A549 (cell line): ENCODE measurements around the gene UBASH3B. TPM values are rescaled to one million over a fixed set of nuclear protein-coding genes. Genes with fewer than 3 reads are reported as not detected.
A peak's percentile ranks its signal among the peaks of the same experiment; 100 is the strongest.

Experiments
- ATAC-seq, 2 experiments: fragments of 200-7000 bp in 1 of 2; fragments of >200 bp in 1 of 2; cut with Nextera tagmentation in 1 of 2; cut with Tn5 transposase in 1 of 2; 3 replicates each; pipeline versions ENCODE4 v1.8.0 to v1.9.1; 2018 to 2020; ENCODE audit warnings: mild to moderate bottlenecking in 1 of 2, moderate library complexity in 1 of 2
- CTCF ChIA-PET: fragments of 300-600 bp; sonication (Branson Sonifier 250); formaldehyde crosslinking; extraction: SDS; loops from one replicate; lab custom pipeline; 2021; ENCODE audit warnings: antibody characterized with exemption, inconsistent platforms; lab: Yijun Ruan, JAX
- POLR2A ChIA-PET: fragments of 350-600 bp; formaldehyde crosslinking; extraction: SDS; loops from one replicate; lab custom pipeline; 2021; ENCODE audit warnings: antibody characterized with exemption, inconsistent platforms; lab: Yijun Ruan, JAX
- DNase-seq, 2 experiments: peaks; one replicate each; pipeline versions ENCODE4 v3.0.0 to v3.0.0-alpha.2; 2011 to 2016; ENCODE audit warnings: low read depth in 1 of 2, low spot score in 1 of 2
- FAIRE-seq: peaks from 2 replicates; lab custom pipeline; 2011; peaks lifted over from hg19 to GRCh38; lab: Jason Lieb, UNC
- H3K27ac ChIP-seq, 2 experiments: fragments of >200 bp; sonication (Bioruptor Twin); formaldehyde crosslinking; 3 replicates each; pipeline ENCODE4 v1.5.1; 2016 to 2017
- H3K4me1 ChIP-seq: fragments of >200 bp; sonication (Bioruptor Twin); formaldehyde crosslinking; 3 replicates; pipeline ENCODE4 v1.6.1; 2016
- H3K4me2 ChIP-seq: fragments of >200 bp; sonication (Bioruptor Twin); formaldehyde crosslinking; 3 replicates; pipeline ENCODE4 v1.6.1; 2016
- H3K4me3 ChIP-seq: fragments of >200 bp; sonication (Bioruptor Twin); formaldehyde crosslinking; 3 replicates; pipeline ENCODE4 v1.5.1; 2016
- H3K9me3 ChIP-seq: fragments of >200 bp; sonication (Bioruptor Twin); formaldehyde crosslinking; 3 replicates; pipeline ENCODE4 v1.6.1; 2016
- CBX2 ChIP-seq: fragments of 200-600 bp; sonication (generic); IDR thresholded peaks from 2 replicates; pipeline ENCODE4 v1.6.1; 2016; ENCODE audit warnings: low read depth, mild to moderate bottlenecking, borderline replicate concordance
- EP300 ChIP-seq, 2 experiments: fragments of >200 bp; sonication (Bioruptor Twin); formaldehyde crosslinking; IDR thresholded peaks; 2 replicates in 1 of 2; 3 replicates in 1 of 2; pipeline ENCODE4 v1.6.1; 2016 to 2017
- FOXS1 ChIP-seq: fragments of 250-450 bp; sonication (Bioruptor Pico); IDR thresholded peaks from 2 replicates; pipeline ENCODE4 v1.5.0; 2020; ENCODE audit warnings: mild to moderate bottlenecking, moderate library complexity
- GATA3 ChIP-seq: IDR thresholded peaks from 2 replicates; pipeline ENCODE4 v1.6.1; 2012; ENCODE audit warnings: borderline replicate concordance
- HEYL ChIP-seq: fragments of 250-450 bp; sonication (Bioruptor Pico); IDR thresholded peaks from 2 replicates; pipeline ENCODE4 v1.8.0; 2021; ENCODE audit warnings: mild to moderate bottlenecking, moderate library complexity
- HOXA7 ChIP-seq: fragments of 250-450 bp; sonication (Bioruptor Pico); IDR thresholded peaks from 2 replicates; pipeline ENCODE4 v1.5.0; 2020; ENCODE audit warnings: mild to moderate bottlenecking, moderate library complexity
- HOXB13 ChIP-seq: fragments of 250-450 bp; sonication (Bioruptor Pico); IDR thresholded peaks from 2 replicates; pipeline ENCODE4 v1.5.0; 2020; ENCODE audit warnings: low read depth, mild to moderate bottlenecking, moderate library complexity
- JUN ChIP-seq, 2 experiments: fragments of >200 bp; sonication (Bioruptor Twin); formaldehyde crosslinking; IDR thresholded peaks; 2 replicates in 1 of 2; 3 replicates in 1 of 2; pipeline ENCODE4 v1.6.1; 2016 to 2017
- KDM5A ChIP-seq: fragments of 200-600 bp; sonication (generic); IDR thresholded peaks from 2 replicates; pipeline ENCODE4 v1.6.1; 2016; ENCODE audit warnings: antibody characterized with exemption, mild to moderate bottlenecking
- MAZ ChIP-seq: fragments of 150-350 bp; IDR thresholded peaks from 2 replicates; pipeline ENCODE4 v1.6.1; 2014; ENCODE audit warnings: antibody characterized with exemption, low read depth, low read length, borderline replicate concordance
- MYC ChIP-seq: IDR thresholded peaks from 2 replicates; pipeline ENCODE4 v1.6.1; 2012; ENCODE audit warnings: mild to moderate bottlenecking, inconsistent platforms, low read length, improper control_type of control experiment, borderline replicate concordance
- NPAS2 ChIP-seq: fragments of 250-450 bp; sonication (Bioruptor Pico); IDR thresholded peaks from 2 replicates; pipeline ENCODE4 v1.8.0; 2022; ENCODE audit warnings: mild to moderate bottlenecking, moderate library complexity, borderline replicate concordance
- RCOR1 ChIP-seq: fragments of 150-350 bp; IDR thresholded peaks from 2 replicates; pipeline ENCODE4 v1.6.1; 2014; ENCODE audit warnings: antibody characterized with exemption, low read length, low read depth
- SMC3 ChIP-seq: fragments of >200 bp; sonication (Bioruptor Twin); formaldehyde crosslinking; IDR thresholded peaks from 3 replicates; pipeline ENCODE4 v1.6.1; 2018; ENCODE audit warnings: inconsistent platforms
- SREBF2 ChIP-seq: fragments of 450-650 bp; IDR thresholded peaks from 2 replicates; pipeline ENCODE4 v1.6.1; 2014; ENCODE audit warnings: mild to moderate bottlenecking, moderate library complexity
- TFCP2L1 ChIP-seq: fragments of 250-450 bp; sonication (Bioruptor Pico); IDR thresholded peaks from 2 replicates; pipeline ENCODE4 v1.5.0; 2021; ENCODE audit warnings: mild to moderate bottlenecking
- ZC3H11A ChIP-seq: fragments of 450-650 bp; IDR thresholded peaks from 2 replicates; pipeline ENCODE4 v1.6.1; 2014; ENCODE audit warnings: antibody characterized with exemption, mild to moderate bottlenecking
- WGBS: methylation state at CpG from one replicate; pipeline ENCODE4 v1.1.6; 2017; ENCODE audit errors: missing lambda C conversion rate; 5-methylcytosine and 5-hydroxymethylcytosine counted together
- polyA plus RNA-seq, 4 experiments: library from polyadenylated mRNA; depleted of rRNA in 3 of 4; stranded (reverse); fragments of >200 nt; fragmentation: RNase III in 1 of 4; extraction: RNeasy Plus Mini Kit Qiagen cat#74134 plus additional on column Dnase treatment in 1 of 4; gene quantifications; 2 replicates in 3 of 4; 3 replicates in 1 of 4; pipeline ENCODE4 v1.2.3, GENCODE V29; 2011 to 2017
- TF ChIP-seq, protein P1 (sequence below): fragments of >200 bp; sonication (Bioruptor Twin); formaldehyde crosslinking; IDR thresholded peaks from 3 replicates; pipeline ENCODE4 v1.5.1; 2016
- TF ChIP-seq, protein P2 (sequence below): IDR thresholded peaks from 2 replicates; pipeline ENCODE4 v1.6.1; 2012; ENCODE audit warnings: low read depth, borderline replicate concordance
- TF ChIP-seq, protein P3 (sequence below): fragments of 150-350 bp; IDR thresholded peaks from 2 replicates; pipeline ENCODE4 v1.6.1; 2014; ENCODE audit warnings: low read depth, mild to moderate bottlenecking, low read length
- TF ChIP-seq, protein P4 (sequence below): IDR thresholded peaks from 2 replicates; pipeline ENCODE4 v1.6.1; 2012
- TF ChIP-seq, protein P5 (sequence below): fragments of 200-600 bp; sonication (generic); IDR thresholded peaks from 2 replicates; pipeline ENCODE4 v1.6.1; 2016; ENCODE audit warnings: antibody characterized with exemption, mild to moderate bottlenecking, moderate library complexity

The UBASH3B gene
- polyA plus RNA-seq, 2 of the 4 experiments (the other 2 are of a cell fraction), result 33.4 to 43.0 TPM

DNA sequence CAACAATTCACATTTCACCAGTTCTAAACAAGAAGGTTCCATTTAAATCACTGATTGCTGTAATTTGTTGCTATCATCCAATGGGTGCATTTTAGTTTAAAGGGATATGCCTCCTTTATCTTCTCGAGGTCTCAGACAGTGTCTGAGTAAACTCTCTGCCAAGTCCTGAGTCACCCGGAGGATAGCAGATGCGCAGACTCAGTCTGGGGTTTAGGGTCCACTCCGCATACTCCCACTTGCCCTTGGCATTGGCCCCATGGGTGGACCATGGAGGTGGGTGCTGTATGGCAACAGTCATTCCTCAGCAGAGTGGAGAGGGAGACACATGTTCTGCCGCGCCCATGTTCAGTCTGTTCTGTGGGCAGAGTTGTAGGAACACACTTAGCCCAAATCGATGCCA is 117.4 kb downstream of the UBASH3B start:
- ATAC-seq (peak; percentile 79 to 87; a peak in 5 of 6 replicates), FAIRE-seq (no peak), DNase-seq (peak; percentile 25 to 33)
- WGBS, result 27% methylated on average over 4 of the region's 7 CpGs
- H3K4me3 ChIP-seq, result no peak overlapping the region
- CTCF ChIA-PET, result interaction anchor here (3.5 kb wide), 1 partner anchor 8 kb away, joined by 22 read pairs; no protein-coding TSS in a partner anchor
- H3K4me1 ChIP-seq, result peaks cover 48% of the 10 kb centered on the region
- POLR2A ChIA-PET, result no interaction called here
- H3K27ac ChIP-seq, result peak overlapping the region; percentile 56 to 62
- peak overlapping the region; percentile 57 for H3K4me2 ChIP-seq
- TF ChIP-seq GATA3, result no peak
- TF ChIP-seq EP300 (IDR thresholded peaks at IDR 0.05), result no peak
- no peak for TF ChIP-seq NPAS2 (CRISPR knock-in tag)
- TF ChIP-seq, protein P1, sequence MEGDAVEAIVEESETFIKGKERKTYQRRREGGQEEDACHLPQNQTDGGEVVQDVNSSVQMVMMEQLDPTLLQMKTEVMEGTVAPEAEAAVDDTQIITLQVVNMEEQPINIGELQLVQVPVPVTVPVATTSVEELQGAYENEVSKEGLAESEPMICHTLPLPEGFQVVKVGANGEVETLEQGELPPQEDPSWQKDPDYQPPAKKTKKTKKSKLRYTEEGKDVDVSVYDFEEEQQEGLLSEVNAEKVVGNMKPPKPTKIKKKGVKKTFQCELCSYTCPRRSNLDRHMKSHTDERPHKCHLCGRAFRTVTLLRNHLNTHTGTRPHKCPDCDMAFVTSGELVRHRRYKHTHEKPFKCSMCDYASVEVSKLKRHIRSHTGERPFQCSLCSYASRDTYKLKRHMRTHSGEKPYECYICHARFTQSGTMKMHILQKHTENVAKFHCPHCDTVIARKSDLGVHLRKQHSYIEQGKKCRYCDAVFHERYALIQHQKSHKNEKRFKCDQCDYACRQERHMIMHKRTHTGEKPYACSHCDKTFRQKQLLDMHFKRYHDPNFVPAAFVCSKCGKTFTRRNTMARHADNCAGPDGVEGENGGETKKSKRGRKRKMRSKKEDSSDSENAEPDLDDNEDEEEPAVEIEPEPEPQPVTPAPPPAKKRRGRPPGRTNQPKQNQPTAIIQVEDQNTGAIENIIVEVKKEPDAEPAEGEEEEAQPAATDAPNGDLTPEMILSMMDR, result no peak
- no peaks in the 10 kb centered on the region for H3K9me3 ChIP-seq

DNA sequence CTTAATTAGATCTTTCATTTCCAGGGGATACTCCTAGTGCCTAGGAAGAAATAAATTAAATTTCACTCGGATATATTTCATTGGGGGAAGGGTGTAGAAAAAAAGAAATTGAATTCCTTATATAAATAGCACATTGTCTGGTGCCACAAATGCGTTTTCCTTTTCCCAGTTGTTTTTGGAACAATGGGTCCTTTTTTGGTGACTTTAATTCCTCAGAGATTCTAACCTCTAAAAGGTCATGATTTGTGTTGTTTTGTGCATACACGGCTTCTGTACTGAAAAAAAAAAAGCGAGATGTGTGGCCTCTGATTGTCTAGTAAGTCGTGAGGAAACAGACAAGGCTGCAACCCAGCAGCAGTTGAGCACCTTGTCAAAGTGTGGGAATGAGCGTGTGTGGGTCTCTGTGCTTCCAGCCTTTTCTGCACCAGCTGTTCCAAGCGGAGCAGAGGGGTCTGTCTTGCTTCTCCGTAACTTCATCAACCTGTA is 118.3 kb downstream of the UBASH3B start:
- H3K27ac ChIP-seq, result peak overlapping the region; percentile 56 to 62; a peak in 2 of 6 replicates
- no peak for TF ChIP-seq MAZ
- TF ChIP-seq ZC3H11A, result no peak
- no peak for TF ChIP-seq HEYL (CRISPR knock-in tag)
- TF ChIP-seq, protein P2, sequence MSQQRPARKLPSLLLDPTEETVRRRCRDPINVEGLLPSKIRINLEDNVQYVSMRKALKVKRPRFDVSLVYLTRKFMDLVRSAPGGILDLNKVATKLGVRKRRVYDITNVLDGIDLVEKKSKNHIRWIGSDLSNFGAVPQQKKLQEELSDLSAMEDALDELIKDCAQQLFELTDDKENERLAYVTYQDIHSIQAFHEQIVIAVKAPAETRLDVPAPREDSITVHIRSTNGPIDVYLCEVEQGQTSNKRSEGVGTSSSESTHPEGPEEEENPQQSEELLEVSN, result no peak
- no peak for TF ChIP-seq TFCP2L1 (CRISPR knock-in tag)
- no peak for TF ChIP-seq JUN (IDR thresholded peaks at IDR 0.05)
- TF ChIP-seq, protein P3, sequence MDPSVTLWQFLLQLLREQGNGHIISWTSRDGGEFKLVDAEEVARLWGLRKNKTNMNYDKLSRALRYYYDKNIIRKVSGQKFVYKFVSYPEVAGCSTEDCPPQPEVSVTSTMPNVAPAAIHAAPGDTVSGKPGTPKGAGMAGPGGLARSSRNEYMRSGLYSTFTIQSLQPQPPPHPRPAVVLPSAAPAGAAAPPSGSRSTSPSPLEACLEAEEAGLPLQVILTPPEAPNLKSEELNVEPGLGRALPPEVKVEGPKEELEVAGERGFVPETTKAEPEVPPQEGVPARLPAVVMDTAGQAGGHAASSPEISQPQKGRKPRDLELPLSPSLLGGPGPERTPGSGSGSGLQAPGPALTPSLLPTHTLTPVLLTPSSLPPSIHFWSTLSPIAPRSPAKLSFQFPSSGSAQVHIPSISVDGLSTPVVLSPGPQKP, result no peak
- TF ChIP-seq, protein P4, sequence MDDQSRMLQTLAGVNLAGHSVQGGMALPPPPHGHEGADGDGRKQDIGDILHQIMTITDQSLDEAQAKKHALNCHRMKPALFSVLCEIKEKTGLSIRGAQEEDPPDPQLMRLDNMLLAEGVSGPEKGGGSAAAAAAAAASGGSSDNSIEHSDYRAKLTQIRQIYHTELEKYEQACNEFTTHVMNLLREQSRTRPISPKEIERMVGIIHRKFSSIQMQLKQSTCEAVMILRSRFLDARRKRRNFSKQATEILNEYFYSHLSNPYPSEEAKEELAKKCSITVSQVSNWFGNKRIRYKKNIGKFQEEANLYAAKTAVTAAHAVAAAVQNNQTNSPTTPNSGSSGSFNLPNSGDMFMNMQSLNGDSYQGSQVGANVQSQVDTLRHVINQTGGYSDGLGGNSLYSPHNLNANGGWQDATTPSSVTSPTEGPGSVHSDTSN, result no peak
- no peak for TF ChIP-seq FOXS1
- TF ChIP-seq HOXA7 (CRISPR knock-in tag), result no peak
- TF ChIP-seq, protein P5, sequence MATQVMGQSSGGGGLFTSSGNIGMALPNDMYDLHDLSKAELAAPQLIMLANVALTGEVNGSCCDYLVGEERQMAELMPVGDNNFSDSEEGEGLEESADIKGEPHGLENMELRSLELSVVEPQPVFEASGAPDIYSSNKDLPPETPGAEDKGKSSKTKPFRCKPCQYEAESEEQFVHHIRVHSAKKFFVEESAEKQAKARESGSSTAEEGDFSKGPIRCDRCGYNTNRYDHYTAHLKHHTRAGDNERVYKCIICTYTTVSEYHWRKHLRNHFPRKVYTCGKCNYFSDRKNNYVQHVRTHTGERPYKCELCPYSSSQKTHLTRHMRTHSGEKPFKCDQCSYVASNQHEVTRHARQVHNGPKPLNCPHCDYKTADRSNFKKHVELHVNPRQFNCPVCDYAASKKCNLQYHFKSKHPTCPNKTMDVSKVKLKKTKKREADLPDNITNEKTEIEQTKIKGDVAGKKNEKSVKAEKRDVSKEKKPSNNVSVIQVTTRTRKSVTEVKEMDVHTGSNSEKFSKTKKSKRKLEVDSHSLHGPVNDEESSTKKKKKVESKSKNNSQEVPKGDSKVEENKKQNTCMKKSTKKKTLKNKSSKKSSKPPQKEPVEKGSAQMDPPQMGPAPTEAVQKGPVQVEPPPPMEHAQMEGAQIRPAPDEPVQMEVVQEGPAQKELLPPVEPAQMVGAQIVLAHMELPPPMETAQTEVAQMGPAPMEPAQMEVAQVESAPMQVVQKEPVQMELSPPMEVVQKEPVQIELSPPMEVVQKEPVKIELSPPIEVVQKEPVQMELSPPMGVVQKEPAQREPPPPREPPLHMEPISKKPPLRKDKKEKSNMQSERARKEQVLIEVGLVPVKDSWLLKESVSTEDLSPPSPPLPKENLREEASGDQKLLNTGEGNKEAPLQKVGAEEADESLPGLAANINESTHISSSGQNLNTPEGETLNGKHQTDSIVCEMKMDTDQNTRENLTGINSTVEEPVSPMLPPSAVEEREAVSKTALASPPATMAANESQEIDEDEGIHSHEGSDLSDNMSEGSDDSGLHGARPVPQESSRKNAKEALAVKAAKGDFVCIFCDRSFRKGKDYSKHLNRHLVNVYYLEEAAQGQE, result no peak
- TF ChIP-seq NPAS2 (CRISPR knock-in tag), result no peak
- no peak for TF ChIP-seq HOXB13 (CRISPR knock-in tag)
- no peak for TF ChIP-seq RCOR1
- TF ChIP-seq SREBF2, result no peak
- no peak for TF ChIP-seq SMC3
- TF ChIP-seq CBX2, result no peak
- TF ChIP-seq KDM5A, result no peak
- no peak for TF ChIP-seq MYC
- no peak for TF ChIP-seq GATA3
- TF ChIP-seq, all 56 proteins: peak for 0
- Histone ChIP-seq H3K9me3 (no peaks in the 10 kb centered on the region), H3K4me2 (no peak overlapping the region), H3K4me3 (no peak overlapping the region), H3K4me1 (peaks cover 51% of the 10 kb centered on the region)
- DNase-seq (no peak), FAIRE-seq (no peak), ATAC-seq (no peak)
- CTCF ChIA-PET, result no interaction called here
- POLR2A ChIA-PET, result no interaction called here
- 85% methylated on average over 8 of the region's 8 CpGs for WGBS
